PFSK-1 (cell line): ENCODE results near the gene KAT5.

ENCODE experiments used
- POLR2AphosphoS5 ChIP-seq: IDR thresholded peaks from 2 replicates; pipeline ENCODE4 v1.6.1; 2012; ENCODE audit warnings: low read depth, mild to moderate bottlenecking, control low read depth, low read length, moderate library complexity
- TF ChIP-seq, protein P1 (sequence below), 2 experiments: IDR thresholded peaks; 2 replicates each; pipeline versions ENCODE4 v1.6.1 to v1.8.0; 2011 to 2012; ENCODE audit warnings: low read depth in 2 of 2, low read length in 2 of 2, control low read depth in 1 of 2, inconsistent platforms in 1 of 2, mild to moderate bottlenecking in 1 of 2, moderate library complexity in 1 of 2; ENCODE audit not compliant: insufficient read depth in 1 of 2

DNA sequence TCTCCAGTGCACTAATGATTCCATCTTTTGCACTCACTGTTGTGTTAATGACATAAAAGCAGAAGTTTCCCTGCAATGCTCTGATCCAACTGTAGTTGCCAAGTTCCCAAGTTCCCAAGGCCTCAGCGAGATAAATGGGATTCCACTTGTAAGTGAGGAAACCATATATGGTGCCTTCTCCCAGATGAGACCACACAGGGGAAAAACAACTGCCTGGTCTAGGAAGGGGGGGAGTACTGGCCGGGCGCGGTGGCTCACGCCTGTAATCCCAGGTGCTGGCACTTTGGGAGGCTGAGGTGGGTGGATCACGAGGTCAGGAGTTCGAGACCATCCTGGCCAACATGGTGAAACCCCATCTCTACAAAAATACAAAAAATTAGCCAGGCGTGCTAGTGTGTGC is 26.1 kb upstream of the KAT5 start:
- TF ChIP-seq POLR2AphosphoS5, result no peak
- TF ChIP-seq, protein P1, sequence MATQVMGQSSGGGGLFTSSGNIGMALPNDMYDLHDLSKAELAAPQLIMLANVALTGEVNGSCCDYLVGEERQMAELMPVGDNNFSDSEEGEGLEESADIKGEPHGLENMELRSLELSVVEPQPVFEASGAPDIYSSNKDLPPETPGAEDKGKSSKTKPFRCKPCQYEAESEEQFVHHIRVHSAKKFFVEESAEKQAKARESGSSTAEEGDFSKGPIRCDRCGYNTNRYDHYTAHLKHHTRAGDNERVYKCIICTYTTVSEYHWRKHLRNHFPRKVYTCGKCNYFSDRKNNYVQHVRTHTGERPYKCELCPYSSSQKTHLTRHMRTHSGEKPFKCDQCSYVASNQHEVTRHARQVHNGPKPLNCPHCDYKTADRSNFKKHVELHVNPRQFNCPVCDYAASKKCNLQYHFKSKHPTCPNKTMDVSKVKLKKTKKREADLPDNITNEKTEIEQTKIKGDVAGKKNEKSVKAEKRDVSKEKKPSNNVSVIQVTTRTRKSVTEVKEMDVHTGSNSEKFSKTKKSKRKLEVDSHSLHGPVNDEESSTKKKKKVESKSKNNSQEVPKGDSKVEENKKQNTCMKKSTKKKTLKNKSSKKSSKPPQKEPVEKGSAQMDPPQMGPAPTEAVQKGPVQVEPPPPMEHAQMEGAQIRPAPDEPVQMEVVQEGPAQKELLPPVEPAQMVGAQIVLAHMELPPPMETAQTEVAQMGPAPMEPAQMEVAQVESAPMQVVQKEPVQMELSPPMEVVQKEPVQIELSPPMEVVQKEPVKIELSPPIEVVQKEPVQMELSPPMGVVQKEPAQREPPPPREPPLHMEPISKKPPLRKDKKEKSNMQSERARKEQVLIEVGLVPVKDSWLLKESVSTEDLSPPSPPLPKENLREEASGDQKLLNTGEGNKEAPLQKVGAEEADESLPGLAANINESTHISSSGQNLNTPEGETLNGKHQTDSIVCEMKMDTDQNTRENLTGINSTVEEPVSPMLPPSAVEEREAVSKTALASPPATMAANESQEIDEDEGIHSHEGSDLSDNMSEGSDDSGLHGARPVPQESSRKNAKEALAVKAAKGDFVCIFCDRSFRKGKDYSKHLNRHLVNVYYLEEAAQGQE (IDR thresholded peaks at IDR 0.05; ENCODE audit: insufficient read depth in 1 of 2, low read depth in 2 of 2, low read length in 2 of 2), result no peak
